WTC11 (cell line): ENCODE results near the gene CDK5RAP2.

Source experiments
- CTCF ChIP-seq: fragments of 200-600 bp; IDR thresholded peaks from 2 replicates; pipeline ENCODE4 v1.8.0; 2022; ENCODE audit warnings: antibody characterized with exemption
- ELF4 ChIP-seq: sonication (generic); formaldehyde crosslinking; IDR thresholded peaks from 2 replicates; pipeline ENCODE4 v1.8.1; 2022; ENCODE audit warnings: low read depth, mild to moderate bottlenecking, moderate library complexity, missing genetic modification reagents
- FOXJ3 ChIP-seq: sonication (generic); formaldehyde crosslinking; IDR thresholded peaks from 2 replicates; pipeline ENCODE4 v1.9.0; 2021; ENCODE audit warnings: missing genetic modification reagents, mild to moderate bottlenecking, borderline replicate concordance
- IRF2 ChIP-seq: sonication (generic); formaldehyde crosslinking; IDR thresholded peaks from 2 replicates; pipeline ENCODE4 v1.8.0; 2022; ENCODE audit warnings: low read depth, missing genetic modification reagents, borderline replicate concordance
- NFE2L1 ChIP-seq: sonication (generic); formaldehyde crosslinking; IDR thresholded peaks from 2 replicates; pipeline ENCODE4 v1.8.1; 2023; ENCODE audit warnings: missing genetic modification reagents
- PRDM15 ChIP-seq: sonication (generic); formaldehyde crosslinking; IDR thresholded peaks from 2 replicates; pipeline ENCODE4 v1.8.0; 2022; ENCODE audit warnings: missing genetic modification reagents
- SMAD3 ChIP-seq: sonication (generic); formaldehyde crosslinking; IDR thresholded peaks from 2 replicates; pipeline ENCODE4 v1.8.0; 2022; ENCODE audit warnings: missing genetic modification reagents, mild to moderate bottlenecking, borderline replicate concordance
- USF2 ChIP-seq: sonication (generic); formaldehyde crosslinking; IDR thresholded peaks from 2 replicates; pipeline ENCODE4 v1.8.1; 2023; ENCODE audit warnings: mild to moderate bottlenecking, missing genetic modification reagents, moderate library complexity
- ZNF121 ChIP-seq: sonication (generic); formaldehyde crosslinking; IDR thresholded peaks from 2 replicates; pipeline ENCODE4 v1.8.0; 2023; ENCODE audit warnings: missing genetic modification reagents
- ZNF416 ChIP-seq: fragments of 250-450 bp; sonication (Bioruptor Pico); IDR thresholded peaks from 2 replicates; pipeline ENCODE4 v1.9.0; 2021; ENCODE audit warnings: mild to moderate bottlenecking, inconsistent platforms
- TF ChIP-seq, protein P1 (sequence below): sonication (generic); formaldehyde crosslinking; IDR thresholded peaks from 2 replicates; pipeline ENCODE4 v1.8.1; 2022; ENCODE audit warnings: low read depth, missing genetic modification reagents, borderline replicate concordance
- TF ChIP-seq, protein P2 (sequence below): sonication (generic); formaldehyde crosslinking; IDR thresholded peaks from 2 replicates; pipeline ENCODE4 v1.8.0; 2022; ENCODE audit warnings: mild to moderate bottlenecking, missing genetic modification reagents

DNA sequence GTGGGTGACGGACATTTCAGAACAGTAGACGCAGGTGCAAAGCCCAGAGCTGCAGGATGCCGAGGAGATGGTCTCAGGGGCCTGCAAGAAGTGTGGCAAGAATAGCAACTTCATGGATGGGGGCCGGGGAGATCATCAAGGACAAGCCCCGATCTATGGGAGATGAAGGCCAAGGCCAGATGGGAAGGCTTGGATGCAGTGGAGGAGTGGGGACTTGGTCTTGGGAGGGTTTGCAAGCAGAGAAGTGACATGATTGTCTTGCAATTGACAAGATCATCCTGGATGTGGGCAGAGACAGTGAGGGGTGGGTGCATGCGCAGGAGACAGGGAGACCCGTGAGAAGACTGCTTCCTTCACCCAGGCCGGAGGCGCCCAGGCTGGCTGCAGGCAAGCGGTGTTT lies 198.1 kb downstream of the CDK5RAP2 start:
- TF ChIP-seq SMAD3 (CRISPR knock-in tag) (no peak), IRF2 (CRISPR knock-in tag) (no peak), NFE2L1 (CRISPR knock-in tag) (no peak), PRDM15 (CRISPR knock-in tag) (no peak), ELF4 (CRISPR knock-in tag) (no peak), CTCF (no peak), USF2 (no peak), ZNF416 (CRISPR knock-in tag) (no peak), FOXJ3 (no peak), ZNF121 (CRISPR knock-in tag) (no peak)
- TF ChIP-seq, protein P1, sequence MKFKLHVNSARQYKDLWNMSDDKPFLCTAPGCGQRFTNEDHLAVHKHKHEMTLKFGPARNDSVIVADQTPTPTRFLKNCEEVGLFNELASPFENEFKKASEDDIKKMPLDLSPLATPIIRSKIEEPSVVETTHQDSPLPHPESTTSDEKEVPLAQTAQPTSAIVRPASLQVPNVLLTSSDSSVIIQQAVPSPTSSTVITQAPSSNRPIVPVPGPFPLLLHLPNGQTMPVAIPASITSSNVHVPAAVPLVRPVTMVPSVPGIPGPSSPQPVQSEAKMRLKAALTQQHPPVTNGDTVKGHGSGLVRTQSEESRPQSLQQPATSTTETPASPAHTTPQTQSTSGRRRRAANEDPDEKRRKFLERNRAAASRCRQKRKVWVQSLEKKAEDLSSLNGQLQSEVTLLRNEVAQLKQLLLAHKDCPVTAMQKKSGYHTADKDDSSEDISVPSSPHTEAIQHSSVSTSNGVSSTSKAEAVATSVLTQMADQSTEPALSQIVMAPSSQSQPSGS (CRISPR knock-in tag): no peak
- TF ChIP-seq, protein P2, sequence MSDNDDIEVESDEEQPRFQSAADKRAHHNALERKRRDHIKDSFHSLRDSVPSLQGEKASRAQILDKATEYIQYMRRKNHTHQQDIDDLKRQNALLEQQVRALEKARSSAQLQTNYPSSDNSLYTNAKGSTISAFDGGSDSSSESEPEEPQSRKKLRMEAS: no peak
